SU-DHL-6 (cell line): ENCODE results near the gene TBC1D3H.
"Not testable (repeated sequence)": the region's sequence is repeated elsewhere in the genome, so short reads cannot be mapped to it uniquely, and the experiment has no call there.

Source experiments
- EZH2phosphoT487 ChIP-seq: fragments of 200-600 bp; sonication (generic), shearing (Covaris generic); conservative IDR thresholded peaks from 2 replicates; pipeline ENCODE4 v1.6.1; 2018; ENCODE audit warnings: mild to moderate bottlenecking, antibody characterized with exemption, low read length, moderate library complexity, mixed read lengths
- TF ChIP-seq, protein P1 (sequence below): fragments of 200-600 bp; sonication (generic); IDR thresholded peaks from one replicate; pipeline ENCODE4 v1.5.1; 2017; ENCODE audit warnings: antibody characterized with exemption, mild to moderate bottlenecking, low read length, moderate library complexity; ENCODE audit not compliant: insufficient read depth, poor library complexity, severe bottlenecking

DNA sequence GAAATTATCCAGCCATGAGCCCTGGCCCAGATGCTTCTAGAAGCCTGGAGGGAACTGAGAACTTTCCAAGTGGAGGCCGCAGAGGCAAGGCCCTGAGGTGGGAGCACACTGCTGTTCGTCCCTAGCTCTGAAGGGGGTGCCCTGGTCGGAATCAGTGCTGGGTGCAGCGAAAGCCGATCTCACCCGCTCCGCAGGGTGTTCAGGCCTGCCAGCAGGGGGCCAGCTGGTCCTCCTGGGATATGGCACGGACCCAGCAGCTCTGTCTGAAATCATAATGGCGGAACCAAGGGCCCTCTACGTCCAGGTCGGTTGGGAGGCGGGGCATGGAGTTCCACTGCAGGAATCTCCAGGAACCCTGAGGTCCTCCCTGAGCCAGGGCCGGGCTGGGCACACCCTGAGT is 40.7 kb upstream of the TBC1D3H start:
- TF ChIP-seq, protein P1, sequence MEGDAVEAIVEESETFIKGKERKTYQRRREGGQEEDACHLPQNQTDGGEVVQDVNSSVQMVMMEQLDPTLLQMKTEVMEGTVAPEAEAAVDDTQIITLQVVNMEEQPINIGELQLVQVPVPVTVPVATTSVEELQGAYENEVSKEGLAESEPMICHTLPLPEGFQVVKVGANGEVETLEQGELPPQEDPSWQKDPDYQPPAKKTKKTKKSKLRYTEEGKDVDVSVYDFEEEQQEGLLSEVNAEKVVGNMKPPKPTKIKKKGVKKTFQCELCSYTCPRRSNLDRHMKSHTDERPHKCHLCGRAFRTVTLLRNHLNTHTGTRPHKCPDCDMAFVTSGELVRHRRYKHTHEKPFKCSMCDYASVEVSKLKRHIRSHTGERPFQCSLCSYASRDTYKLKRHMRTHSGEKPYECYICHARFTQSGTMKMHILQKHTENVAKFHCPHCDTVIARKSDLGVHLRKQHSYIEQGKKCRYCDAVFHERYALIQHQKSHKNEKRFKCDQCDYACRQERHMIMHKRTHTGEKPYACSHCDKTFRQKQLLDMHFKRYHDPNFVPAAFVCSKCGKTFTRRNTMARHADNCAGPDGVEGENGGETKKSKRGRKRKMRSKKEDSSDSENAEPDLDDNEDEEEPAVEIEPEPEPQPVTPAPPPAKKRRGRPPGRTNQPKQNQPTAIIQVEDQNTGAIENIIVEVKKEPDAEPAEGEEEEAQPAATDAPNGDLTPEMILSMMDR, result not testable (repeated sequence)
- not testable (repeated sequence) for TF ChIP-seq EZH2phosphoT487
